GM12874 (cell line): ENCODE data around the gene IGSF9.

ENCODE experiments used
- TF ChIP-seq, protein P1 (sequence below): IDR thresholded peaks from 2 replicates; pipeline ENCODE4 v1.5.1; 2011; ENCODE audit warnings: low read depth, mild to moderate bottlenecking, control low read depth, low read length, moderate library complexity; ENCODE audit not compliant: insufficient read depth

Gene IGSF9

DNA sequence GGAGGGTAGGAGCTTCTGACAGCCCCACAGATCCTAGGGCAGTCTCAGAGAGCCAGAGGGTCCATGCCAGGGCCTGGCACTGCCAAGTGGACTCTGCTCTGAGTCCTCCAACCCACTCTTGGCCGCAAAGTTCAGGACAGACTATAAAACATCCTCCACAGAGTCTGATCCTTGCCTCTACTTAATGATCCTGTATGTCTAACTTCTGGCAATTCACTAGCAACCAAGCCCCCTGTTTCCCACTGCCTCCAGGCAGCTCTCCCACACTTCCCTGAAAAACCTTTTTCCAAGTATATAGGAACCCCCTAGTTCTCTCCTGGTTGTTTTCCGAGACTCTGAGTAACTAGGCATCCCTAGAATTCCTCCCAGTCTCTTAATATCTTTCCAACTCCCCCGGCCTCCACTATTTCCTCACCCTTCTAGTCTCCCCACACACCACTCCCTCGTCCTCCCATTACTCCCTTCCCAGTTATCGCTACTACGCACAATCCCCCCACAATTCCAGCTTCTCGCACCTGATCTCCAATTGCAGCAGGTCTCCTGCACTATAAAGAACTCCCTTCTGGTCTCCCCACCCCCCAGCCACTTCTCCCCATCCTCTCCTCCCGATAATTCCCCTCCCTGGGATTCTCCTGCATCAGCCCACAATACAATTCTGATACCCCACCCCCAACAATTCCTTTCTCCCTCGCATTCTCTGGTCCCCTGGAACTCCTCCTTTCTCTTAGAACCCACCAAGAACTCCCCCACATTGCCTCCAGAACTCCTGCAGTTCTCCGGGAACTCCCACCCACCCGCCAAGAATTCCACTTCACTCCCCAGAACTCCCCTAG is 574 bp downstream of the IGSF9 start:
- TF ChIP-seq, protein P1, sequence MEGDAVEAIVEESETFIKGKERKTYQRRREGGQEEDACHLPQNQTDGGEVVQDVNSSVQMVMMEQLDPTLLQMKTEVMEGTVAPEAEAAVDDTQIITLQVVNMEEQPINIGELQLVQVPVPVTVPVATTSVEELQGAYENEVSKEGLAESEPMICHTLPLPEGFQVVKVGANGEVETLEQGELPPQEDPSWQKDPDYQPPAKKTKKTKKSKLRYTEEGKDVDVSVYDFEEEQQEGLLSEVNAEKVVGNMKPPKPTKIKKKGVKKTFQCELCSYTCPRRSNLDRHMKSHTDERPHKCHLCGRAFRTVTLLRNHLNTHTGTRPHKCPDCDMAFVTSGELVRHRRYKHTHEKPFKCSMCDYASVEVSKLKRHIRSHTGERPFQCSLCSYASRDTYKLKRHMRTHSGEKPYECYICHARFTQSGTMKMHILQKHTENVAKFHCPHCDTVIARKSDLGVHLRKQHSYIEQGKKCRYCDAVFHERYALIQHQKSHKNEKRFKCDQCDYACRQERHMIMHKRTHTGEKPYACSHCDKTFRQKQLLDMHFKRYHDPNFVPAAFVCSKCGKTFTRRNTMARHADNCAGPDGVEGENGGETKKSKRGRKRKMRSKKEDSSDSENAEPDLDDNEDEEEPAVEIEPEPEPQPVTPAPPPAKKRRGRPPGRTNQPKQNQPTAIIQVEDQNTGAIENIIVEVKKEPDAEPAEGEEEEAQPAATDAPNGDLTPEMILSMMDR, result no peak

DNA sequence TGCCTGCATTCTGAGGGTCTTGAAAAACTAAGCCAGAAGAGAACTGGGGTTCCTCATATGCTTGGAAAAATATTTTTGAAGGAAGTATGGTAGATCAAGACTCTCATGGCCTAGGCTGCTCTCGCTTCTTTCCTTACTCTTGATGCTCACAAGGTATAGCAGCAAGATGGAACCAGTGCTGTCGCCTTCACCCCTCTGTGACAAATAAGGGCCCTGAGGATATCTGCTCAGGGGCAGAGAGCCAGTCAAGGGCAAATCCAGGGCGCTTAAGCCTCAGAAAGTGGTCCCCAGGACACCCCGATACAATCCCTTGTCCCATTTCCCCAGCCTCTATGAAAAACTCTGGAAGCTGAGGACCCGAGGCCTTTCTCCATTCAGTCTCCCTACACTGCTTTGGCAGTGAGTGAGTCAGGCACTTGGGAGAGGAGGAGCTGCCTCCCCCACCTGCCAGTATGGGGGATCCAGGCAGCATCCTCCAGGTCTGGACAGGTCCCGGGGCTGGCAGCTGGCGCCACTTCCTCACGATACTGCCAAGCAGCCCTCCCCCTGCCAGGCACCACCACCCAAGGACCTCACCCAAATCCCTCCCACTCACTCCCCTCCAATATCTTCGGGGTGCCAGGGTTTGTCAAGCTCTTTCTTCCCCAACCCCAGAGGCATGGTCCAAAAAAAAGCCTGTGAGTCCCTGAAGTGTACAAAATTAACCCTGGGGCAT is 1.3 kb downstream of the IGSF9 start:
- TF ChIP-seq, protein P1, result no peak

DNA sequence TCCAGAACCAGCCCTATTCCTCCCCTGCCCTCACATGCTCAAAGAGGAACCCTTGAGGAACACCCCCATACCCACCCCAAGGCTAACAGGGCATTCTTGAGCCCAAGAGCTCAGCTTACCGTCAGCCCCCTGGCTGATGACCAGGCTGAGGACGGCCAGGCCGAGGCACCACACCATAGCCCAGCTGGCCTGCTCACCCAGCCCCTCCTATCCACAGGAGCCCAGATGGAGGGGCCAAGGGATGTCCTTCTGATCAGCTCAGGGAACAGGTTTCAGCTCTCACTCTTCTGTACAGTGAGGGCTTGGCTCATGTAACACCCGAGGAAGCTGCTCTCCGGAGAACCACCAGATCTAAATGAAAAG is 2.2 kb downstream of the IGSF9 start:
- TF ChIP-seq, protein P1, result no peak

DNA sequence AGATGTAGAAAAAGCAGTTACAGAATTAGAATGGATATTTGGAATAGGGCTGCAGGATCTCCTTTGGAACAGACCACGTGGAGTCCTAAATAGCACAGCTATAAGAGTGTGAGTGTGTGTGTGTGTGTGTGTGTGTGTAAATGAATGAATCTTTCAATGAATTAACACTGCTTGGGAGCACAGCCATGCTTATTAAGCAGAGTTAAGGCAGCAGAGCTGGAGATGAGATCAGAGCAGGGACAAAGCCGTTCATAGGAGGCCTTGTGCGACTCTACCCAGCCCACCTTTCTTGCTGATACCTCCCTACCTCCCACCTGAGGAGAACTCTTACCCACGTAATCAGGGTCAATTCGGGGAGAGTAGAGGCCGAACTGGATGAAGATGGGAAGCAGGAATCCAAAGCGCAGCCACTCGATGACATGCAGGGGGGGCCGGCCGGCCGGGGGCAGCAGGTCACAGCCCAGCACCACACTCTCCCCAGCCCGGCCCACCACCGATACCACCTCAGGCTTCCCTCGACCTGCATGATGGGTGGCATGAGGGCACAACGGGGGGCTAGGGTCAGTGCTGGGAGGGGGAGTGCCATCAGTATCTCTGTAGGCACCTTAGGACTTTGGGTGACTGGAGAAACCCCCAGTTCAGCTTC is 2.7 kb downstream of the IGSF9 start:
- TF ChIP-seq, protein P1, result no peak

DNA sequence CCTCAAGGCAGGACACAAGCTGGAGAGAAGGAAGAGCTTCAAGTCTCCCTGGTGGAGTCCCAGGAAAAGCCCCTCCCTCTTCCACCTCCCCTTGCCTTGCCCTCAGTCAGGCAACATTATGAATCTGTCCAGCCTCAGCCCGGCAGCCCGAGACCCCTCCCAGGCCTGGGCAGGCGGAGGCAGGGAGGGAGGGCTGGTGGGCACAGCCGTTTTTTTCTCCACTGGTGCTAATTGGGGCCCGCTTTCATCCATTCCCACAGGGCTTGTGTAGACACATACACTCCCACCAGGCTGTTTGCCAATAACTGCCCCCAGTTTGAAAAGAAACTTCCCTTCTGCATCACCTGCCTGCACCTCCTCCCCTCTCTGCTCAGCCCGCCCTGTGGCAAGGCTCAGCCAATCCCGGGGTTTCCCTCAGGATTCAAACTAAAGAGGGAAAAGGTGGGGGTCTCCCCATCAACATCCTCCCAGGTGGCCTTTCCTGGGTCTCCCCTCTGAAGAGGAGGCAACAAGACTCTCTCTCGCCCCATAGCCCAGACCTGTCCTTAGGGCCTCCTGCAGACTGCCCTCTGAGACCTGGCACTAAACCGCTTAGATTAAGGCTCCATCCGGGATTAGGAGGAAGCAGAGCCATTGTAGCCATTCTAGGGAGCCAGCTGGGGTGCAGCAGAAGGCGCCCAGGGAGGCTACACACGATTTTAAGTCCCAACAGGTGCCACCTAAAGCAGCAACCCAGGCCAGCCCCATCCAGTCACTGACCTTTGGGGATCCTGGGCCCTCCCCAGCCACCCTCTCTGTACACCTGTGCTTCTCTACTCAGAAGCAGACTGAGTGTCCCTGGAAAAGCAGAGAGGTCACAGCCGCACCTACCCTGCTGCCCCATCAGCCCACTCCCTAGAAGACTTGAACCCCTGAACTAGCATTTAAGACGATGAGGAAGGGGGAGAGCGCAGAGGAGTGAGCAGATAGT is 3.5 kb downstream of the IGSF9 start:
- TF ChIP-seq, protein P1, result no peak

DNA sequence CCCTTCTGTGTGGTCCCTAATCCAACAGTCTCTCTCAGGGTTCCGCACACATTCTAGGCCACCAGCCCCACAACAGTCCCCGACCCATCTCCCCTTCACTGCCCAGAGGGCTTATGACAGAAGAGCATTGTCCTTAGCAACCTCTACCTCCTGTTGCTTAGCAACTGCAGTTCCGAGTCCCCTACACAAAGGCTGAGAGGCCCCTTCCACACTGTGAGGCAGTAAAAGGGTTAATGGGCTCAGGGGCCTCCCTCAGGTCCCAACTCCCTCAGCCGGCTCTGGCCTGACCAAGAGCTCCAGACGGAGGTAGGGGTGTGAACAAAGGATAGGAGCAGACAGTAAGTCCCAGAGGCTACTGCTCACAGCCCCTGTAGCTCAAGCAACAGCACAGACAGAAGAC is 4.3 kb downstream of the IGSF9 start:
- TF ChIP-seq, protein P1, result no peak
